OCI-M1 (cell line): ENCODE measurements around the gene ANKRD45.
"Not testable (repeated sequence)": the region's sequence is repeated elsewhere in the genome, so short reads cannot be mapped to it uniquely, and the experiment has no call there.

ENCODE experiments used
- DNase-seq: peaks from one replicate; lab custom pipeline; 2025; lab: John Stamatoyannopoulos, UW

The ANKRD45 gene

DNA sequence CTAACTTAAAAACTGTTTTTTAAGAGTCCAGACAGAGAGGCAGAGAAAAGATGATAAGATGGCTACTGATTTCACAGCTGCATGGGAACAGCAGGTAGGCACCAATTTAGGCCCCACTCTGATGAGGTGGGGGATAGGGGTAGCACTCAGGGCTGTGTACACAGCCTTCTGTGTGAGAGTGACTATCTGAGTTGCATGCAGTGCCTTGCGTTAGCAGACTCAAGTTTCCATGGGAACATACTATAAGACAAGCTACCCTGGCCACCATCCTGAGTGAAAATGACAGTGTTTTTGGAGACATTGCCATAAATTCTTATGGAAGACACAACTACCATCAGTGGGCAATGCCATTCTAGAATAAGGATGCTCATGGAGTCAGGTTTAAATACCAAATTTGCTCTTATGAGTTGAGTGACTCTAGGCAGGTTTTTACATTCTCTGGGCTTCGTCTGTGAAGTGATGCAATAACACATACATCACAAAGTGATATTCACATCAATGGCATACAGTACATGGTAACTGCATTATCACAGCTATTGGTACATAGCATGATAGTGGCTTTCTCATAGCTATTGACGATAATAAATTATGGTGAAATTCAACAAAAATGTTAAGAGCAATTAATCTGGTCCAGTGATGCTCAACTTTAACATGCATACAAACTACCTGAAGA, 97.3 kb downstream of the ANKRD45 start:
- DNase-seq, result no peak

DNA sequence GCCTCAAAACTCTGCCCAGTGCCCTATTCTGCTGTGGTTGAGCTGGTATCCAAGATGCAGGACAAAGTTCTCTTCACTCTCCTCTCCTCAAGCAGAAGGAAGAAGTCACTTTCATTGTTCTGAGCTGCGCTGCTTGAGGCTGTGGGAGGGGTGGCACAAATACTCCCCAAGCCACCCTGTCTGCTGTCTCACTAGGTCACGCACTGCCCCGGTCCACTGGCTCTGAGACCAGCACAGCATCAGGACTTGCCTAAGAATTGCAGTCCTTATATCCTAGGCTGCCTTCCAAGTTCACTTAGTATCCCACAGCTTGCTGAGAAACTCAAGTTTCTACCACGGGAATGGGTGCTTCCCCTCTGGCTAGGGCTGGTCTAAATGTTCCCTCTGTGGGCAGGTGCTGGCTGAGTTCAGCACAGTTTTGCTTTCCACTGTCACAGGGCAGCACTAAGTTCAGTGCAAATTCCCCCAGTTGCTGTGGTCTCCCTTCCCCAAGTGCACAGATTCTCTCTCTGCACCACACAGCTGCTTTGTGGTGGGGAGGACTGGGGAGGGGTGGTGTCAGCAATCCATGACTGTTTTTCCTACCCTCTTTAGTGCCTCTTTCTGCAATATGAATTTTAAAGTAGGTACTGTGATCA, 99.2 kb downstream of the ANKRD45 start:
- no peak for DNase-seq

- DNase-seq, result no peak
These were observed 101.2 kb downstream of the ANKRD45 start for GRCh38 chr1:173568483-173568882.

DNA sequence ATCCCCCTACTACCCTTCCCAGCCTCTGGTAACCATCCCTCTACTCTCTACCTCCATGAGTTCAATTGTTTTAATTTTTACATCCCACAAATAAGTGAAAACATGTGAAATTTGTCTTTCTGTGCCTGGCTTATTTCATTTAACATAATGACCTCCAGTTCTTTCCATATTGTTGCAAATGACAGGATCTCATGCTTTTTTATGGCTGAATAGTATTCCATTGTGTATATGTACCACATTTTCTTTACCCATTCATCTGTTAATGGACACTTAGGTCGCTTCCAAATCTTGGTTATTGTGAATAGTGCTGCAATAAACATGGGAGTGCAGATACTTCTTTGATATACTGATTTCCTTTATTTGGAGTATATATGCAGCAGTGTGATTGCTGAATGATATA, 105.8 kb downstream of the ANKRD45 start:
- DNase-seq, result not testable (repeated sequence)

GRCh38 chr1:173562813-173563212, 106.8 kb downstream of the ANKRD45 start:
- no peak for DNase-seq

- no peak for DNase-seq
These were observed 108.4 kb downstream of the ANKRD45 start for GRCh38 chr1:173561263-173561662.

DNA sequence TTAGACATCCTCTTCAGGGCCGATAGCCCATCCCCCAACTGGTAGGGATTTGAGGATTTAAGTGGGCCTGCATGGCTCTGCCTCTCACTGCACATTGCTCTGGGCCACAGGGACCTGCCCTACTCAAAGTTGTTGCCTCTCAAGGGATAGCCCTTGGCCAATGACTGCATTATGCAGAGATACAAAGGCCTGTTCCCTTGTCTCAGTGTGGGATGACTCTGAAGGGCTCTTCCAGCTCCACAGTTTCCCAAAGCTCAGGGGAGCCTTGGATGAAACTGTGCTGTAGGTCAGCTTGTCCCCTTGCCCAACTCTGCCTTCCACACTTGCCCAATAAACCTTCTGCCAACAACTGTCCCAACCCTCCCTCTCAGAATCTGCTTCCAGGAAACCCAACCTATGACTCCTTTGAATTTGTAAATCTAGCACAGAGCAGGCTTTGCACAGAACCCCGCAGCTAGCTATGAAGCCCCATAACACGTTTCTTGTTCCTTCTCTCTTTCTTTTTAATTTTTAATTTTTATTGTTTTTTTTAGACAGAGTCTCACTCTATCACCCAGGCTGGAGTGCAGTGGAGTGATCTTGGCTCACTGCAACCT, 109.3 kb downstream of the ANKRD45 start:
- no peak for DNase-seq
